ENCODE results near the gene PRIMPOL.
"Not testable (repeated sequence)": the region's sequence is repeated elsewhere in the genome, so short reads cannot be mapped to it uniquely, and the experiment has no call there.

PRIMPOL gene

GRCh38 chr4:184612074-184612473 lies 37.5 kb upstream of the PRIMPOL start:
- H3K9ac ChIP-seq (ENCODE audit: low read depth, low read length): no peak overlapping the region
- no peak overlapping the region for H3K4me2 ChIP-seq (ENCODE audit: insufficient read depth, low read length)
- H3K36me3 ChIP-seq (ENCODE audit: insufficient read depth, low read length): no peaks in the 10 kb centered on the region
- no peak for ATAC-seq (ENCODE audit: insufficient read depth, low read depth)
- TF ChIP-seq EZH2 (IDR thresholded peaks at IDR 0.05; ENCODE audit: borderline replicate concordance, low read depth, low read length, severe bottlenecking) (no peak), CTCF (IDR thresholded peaks at IDR 0.05; ENCODE audit: borderline replicate concordance, extremely low read depth, low read length, poor library complexity, severe bottlenecking) (no peak)
- H2AFZ ChIP-seq (ENCODE audit: low read depth, low read length): no peak overlapping the region
- no peaks in the 10 kb centered on the region for H3K79me2 ChIP-seq (ENCODE audit: insufficient read depth, low read length)
- DNase-seq: no peak
- H4K20me1 ChIP-seq (ENCODE audit: insufficient read depth, low read length): no peaks in the 10 kb centered on the region
- H3K27ac ChIP-seq (ENCODE audit: low read length): no peak overlapping the region
- H3K27me3 ChIP-seq (ENCODE audit: insufficient read depth, low read length, poor library complexity): no peaks in the 10 kb centered on the region
- no peak overlapping the region for H3K4me3 ChIP-seq (ENCODE audit: low read depth in 1 of 2, low read length in 2 of 2)
- peaks cover 7% of the 10 kb centered on the region for H3K9me3 ChIP-seq (ENCODE audit: insufficient read depth, low read length, severe bottlenecking)
- H3K4me1 ChIP-seq (ENCODE audit: insufficient read depth, low read length): no peaks in the 10 kb centered on the region

GRCh38 chr4:184613405-184613804 lies 36.1 kb upstream of the PRIMPOL start:
- Histone ChIP-seq H3K36me3 (ENCODE audit: insufficient read depth, low read length) (no peaks in the 10 kb centered on the region), H3K9me3 (ENCODE audit: insufficient read depth, low read length, severe bottlenecking) (peaks cover 7% of the 10 kb centered on the region), H3K4me2 (ENCODE audit: insufficient read depth, low read length) (no peak overlapping the region), H2AFZ (ENCODE audit: low read depth, low read length) (no peak overlapping the region), H3K4me3 (ENCODE audit: low read depth in 1 of 2, low read length in 2 of 2) (no peak overlapping the region), H4K20me1 (ENCODE audit: insufficient read depth, low read length) (no peaks in the 10 kb centered on the region), H3K4me1 (ENCODE audit: insufficient read depth, low read length) (no peaks in the 10 kb centered on the region), H3K27ac (ENCODE audit: low read length) (no peak overlapping the region), H3K27me3 (ENCODE audit: insufficient read depth, low read length, poor library complexity) (no peaks in the 10 kb centered on the region), H3K79me2 (ENCODE audit: insufficient read depth, low read length) (no peaks in the 10 kb centered on the region), H3K9ac (ENCODE audit: low read depth, low read length) (no peak overlapping the region)
- TF ChIP-seq EZH2 (IDR thresholded peaks at IDR 0.05; ENCODE audit: borderline replicate concordance, low read depth, low read length, severe bottlenecking) (no peak), CTCF (IDR thresholded peaks at IDR 0.05; ENCODE audit: borderline replicate concordance, extremely low read depth, low read length, poor library complexity, severe bottlenecking) (no peak)
- no peak for ATAC-seq (ENCODE audit: insufficient read depth, low read depth)
- DNase-seq: no peak

GRCh38 chr4:184614509-184614908 lies 35.0 kb upstream of the PRIMPOL start:
- no peak for TF ChIP-seq CTCF (IDR thresholded peaks at IDR 0.05; ENCODE audit: borderline replicate concordance, extremely low read depth, low read length, poor library complexity, severe bottlenecking)
- no peaks in the 10 kb centered on the region for H3K27me3 ChIP-seq (ENCODE audit: insufficient read depth, low read length, poor library complexity)
- no peak overlapping the region for H3K9ac ChIP-seq (ENCODE audit: low read depth, low read length)
- DNase-seq: no peak
- no peak for ATAC-seq (ENCODE audit: insufficient read depth, low read depth)
- H3K4me2 ChIP-seq (ENCODE audit: insufficient read depth, low read length): no peak overlapping the region
- no peaks in the 10 kb centered on the region for H3K4me1 ChIP-seq (ENCODE audit: insufficient read depth, low read length)
- no peaks in the 10 kb centered on the region for H3K36me3 ChIP-seq (ENCODE audit: insufficient read depth, low read length)
- H2AFZ ChIP-seq (ENCODE audit: low read depth, low read length): no peak overlapping the region
- no peak overlapping the region for H3K27ac ChIP-seq (ENCODE audit: low read length)
- no peak overlapping the region for H3K4me3 ChIP-seq (ENCODE audit: low read depth in 1 of 2, low read length in 2 of 2)
- H3K79me2 ChIP-seq (ENCODE audit: insufficient read depth, low read length): no peaks in the 10 kb centered on the region
- no peaks in the 10 kb centered on the region for H4K20me1 ChIP-seq (ENCODE audit: insufficient read depth, low read length)
- H3K9me3 ChIP-seq (ENCODE audit: insufficient read depth, low read length, severe bottlenecking): peaks cover 7% of the 10 kb centered on the region

GRCh38 chr4:184616168-184616567 lies 33.4 kb upstream of the PRIMPOL start:
- not testable (repeated sequence) for H3K27ac ChIP-seq (ENCODE audit: low read length); ATAC-seq (ENCODE audit: insufficient read depth, low read depth); H3K27me3 ChIP-seq (ENCODE audit: insufficient read depth, low read length, poor library complexity); H3K9ac ChIP-seq (ENCODE audit: low read depth, low read length); H3K36me3 ChIP-seq (ENCODE audit: insufficient read depth, low read length); H3K4me3 ChIP-seq (ENCODE audit: low read depth in 1 of 2, low read length in 2 of 2); DNase-seq; H3K79me2 ChIP-seq (ENCODE audit: insufficient read depth, low read length); H4K20me1 ChIP-seq (ENCODE audit: insufficient read depth, low read length); H3K4me2 ChIP-seq (ENCODE audit: insufficient read depth, low read length); H3K4me1 ChIP-seq (ENCODE audit: insufficient read depth, low read length); H2AFZ ChIP-seq (ENCODE audit: low read depth, low read length); H3K9me3 ChIP-seq (ENCODE audit: insufficient read depth, low read length, severe bottlenecking)
